ENCODE measurements around the gene OR6C70.
"Not testable (repeated sequence)": the region's sequence is repeated elsewhere in the genome, so short reads cannot be mapped to it uniquely, and the experiment has no call there.

OR6C70 gene

DNA sequence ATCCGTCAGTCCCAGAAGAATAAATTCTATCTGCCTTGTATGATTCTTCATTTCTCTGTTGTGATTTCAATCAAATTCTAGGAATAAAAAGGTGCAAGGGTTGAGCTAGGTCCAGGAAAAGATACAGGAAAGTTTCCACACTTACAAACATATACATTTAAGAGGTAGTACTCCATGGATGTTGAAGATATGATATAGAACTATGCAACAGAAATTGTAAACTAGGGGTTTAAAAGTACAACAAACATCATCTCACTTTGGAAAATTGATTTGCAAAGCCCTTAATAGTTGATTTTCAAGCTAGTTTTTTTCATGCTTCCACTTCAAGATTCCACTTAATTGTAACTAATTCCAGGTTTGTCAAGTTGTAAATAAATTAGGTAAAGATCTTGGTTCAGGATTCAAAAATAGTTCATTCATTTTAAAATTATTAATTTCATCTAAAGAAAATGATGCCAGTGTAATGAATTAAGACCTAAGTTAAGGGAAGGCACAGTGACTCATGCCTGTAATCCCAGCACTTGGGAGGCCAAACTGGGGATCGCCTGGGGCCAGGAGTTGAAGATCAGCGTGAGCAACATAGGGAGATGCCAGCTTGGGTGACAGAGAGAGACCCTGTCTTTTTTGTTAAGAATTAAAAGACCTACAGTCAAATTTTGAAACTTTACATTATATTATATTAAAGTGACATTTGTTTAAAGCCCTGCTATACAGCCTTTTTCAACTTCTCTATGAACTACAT, at the start of gene OR6C70:
Gene OR6C70 (minus strand): TSS at position 51 of the 742 bp plus-strand sequence. CDS start 0 bp downstream, at position 51.
- DNase-seq, result no peak

DNA sequence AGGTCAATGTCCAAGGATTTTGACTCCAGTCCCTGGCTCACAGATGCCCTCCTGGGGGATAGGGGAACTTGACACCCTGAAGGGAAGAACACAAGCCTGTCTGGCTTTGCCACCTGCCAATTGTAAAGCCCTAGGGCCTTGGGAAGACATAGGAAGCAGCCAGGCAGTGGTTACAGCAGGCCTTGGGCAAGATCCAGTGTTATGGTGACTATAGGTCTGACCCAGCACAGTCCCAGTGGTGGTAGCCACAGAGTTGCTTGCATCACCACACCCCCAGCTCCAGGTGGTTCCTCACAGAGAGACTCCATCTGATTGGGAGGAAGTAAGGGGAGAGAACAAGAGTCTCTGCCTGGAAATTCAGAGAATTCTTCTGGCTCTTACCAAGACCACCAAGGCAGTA, 46.5 kb upstream of the OR6C70 start:
- no peak for DNase-seq

DNA sequence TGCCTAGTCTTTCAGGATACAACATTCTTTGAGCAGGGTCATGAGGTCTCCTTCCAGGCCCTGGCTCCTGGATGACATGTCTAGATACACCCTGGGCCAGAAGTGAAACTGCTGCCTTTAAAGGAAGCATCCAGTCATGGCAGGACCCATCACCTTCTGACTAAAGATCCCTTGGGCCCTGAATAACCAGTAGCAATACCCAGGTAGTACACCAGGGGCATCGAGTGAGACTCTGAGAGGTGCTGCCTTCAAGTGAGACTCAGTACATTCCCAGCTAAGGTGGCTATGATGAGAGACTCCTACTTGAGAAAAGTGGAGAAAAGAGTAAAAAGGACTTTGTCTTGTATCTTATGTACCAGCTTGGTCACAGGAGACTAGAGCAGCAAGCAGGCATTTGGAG, 45.8 kb upstream of the OR6C70 start:
- no peak for DNase-seq

DNA sequence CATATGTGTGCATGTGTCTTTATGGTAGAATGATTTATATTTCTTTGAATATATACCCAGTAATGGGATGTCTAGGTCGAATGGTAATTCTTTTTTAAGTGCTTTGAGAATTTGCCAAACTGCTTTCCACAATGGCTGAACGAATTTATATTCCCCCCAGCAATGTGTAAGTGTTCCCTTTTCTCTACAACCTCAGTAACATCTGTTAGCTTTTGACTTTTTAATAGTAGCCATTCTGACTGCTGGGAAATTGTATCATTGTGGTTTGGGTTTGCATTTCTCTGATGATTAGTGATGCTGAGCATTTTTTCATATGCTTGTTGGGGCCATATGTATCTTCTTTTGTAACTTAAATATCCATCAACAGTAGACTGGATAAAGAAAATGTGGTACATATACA, 31.7 kb upstream of the OR6C70 start:
- no peak for DNase-seq

DNA sequence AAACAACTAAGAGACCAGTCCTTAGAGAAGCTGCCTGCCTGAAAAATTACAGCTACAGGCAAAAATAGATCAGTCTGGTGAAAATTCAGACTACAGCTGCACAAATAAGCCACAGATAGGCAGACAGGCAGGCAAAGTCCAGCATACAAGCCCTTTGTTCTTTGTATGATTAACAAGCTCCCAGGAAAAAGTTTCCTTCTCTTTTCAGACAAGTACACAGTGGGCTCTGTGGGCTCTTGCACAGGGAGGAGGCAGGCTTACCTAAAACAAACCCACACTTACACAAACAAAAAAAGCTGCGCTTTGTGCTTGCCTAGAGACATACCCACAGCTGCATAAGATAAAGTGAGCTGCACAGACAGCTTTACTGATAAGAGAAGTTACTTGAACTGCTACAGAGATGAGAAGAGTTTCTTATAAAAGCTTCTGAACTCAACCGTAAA, 29.9 kb upstream of the OR6C70 start:
- DNase-seq, result no peak

- DNase-seq, result no peak
Measured at GRCh38 chr12:55499231-55499630, 29.3 kb upstream of the OR6C70 start.

DNA sequence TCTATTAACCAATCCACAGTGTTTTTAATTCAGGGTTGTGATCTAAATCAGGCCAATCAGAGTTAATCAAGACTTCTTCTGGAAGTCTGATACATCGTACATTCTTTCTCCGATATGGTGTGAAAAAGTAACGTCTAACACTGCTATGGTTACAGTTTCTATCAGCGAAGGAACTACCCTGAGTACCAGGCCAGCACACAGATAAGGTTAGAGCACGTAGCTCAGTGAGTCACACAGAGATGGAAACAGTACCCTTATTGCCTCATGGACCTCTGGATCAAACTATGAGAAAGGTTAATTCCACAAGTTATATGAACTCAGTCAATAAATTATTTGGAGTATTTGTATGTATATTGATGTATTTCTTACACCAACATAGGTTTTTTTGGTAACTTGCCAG, 25.6 kb upstream of the OR6C70 start:
- DNase-seq, result no peak

DNA sequence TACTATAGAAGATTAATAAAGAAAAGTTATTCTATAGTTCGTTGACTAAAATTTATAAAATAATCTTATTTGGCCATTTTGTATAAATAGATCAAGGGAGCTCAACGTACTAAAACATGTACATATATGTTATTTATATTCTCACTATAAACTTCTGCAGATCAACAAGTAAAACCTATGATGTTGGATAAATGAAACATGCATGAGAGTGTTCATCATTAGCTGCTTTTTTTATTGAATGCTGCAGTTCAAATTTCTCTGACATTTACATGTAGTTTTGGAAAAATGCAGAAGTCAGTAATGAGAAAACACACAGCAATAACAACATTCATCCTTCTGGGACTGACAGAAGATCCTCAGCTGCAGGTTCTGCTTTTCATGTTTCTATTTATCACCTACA, 22.1 kb upstream of the OR6C70 start, which contains the start of gene OR6C68:
Gene OR6C68 (plus strand): TSS at position 301 of the 400 bp plus-strand sequence. CDS start 0 bp downstream, at position 301.
- DNase-seq, result no peak

DNA sequence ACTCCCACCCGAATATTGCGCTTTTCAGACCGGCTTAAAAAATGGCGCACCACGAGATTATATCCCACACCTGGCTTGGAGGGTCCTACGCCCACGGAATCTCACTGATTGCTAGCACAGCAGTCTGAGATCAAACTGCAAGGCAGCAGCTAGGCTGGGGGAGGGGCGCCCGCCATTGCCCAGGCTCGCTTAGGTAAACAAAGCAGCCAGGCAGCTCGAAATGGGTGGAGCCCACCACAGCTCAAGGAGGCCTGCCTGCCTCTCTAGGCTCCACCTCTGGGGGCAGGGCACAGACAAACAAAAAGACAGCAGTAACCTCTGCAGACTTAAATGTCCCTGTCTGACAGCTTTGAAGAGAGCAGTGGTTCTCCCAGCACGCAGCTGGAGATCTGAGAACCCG, 14.3 kb upstream of the OR6C70 start:
- DNase-seq, result not testable (repeated sequence)

- not testable (repeated sequence) for DNase-seq
Measured at GRCh38 chr12:55479136-55479535, 9.2 kb upstream of the OR6C70 start.

GRCh38 chr12:55472264-55472663, 2.3 kb upstream of the OR6C70 start:
- no peak for DNase-seq

DNA sequence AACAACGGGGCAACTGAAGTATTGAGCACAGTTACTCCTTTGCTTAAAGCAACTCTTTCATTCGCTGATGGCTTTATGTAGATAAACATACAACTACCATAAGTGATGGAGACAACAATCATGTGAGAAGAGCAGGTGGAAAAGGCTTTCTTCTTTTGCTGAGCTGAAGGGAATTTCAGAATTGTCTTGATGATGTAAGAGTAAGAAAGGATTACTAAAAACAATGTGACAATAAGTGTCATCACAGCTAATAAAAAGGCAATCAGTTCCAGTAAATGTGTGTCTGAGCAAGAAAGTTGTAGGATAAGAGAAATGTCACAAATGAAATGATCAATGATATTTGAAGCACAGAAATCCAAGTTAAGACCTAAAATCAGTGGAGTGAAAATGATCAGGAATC, 647 bp downstream of the OR6C70 start:
- no peak for DNase-seq

DNA sequence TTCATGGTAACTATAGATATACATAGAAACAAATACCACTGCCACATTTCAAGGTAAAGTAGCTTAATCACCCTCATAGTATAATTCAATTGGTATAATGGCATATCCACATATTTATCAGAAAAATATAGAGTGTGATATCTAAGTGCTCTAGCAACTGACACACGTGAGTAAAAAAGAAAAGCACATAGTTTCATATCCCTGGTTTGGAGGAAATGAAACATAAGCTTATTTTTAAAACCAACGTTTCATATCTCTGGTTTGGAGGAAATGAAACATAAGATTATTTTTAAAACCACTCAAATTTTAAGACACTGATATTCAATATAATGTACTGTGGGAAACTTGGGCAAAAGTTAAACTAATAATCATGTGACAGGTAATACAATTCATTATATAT, 2.1 kb downstream of the OR6C70 start:
- no peak for DNase-seq

- not testable (repeated sequence) for DNase-seq
Measured at GRCh38 chr12:55464926-55465325, 5.0 kb downstream of the OR6C70 start.

DNA sequence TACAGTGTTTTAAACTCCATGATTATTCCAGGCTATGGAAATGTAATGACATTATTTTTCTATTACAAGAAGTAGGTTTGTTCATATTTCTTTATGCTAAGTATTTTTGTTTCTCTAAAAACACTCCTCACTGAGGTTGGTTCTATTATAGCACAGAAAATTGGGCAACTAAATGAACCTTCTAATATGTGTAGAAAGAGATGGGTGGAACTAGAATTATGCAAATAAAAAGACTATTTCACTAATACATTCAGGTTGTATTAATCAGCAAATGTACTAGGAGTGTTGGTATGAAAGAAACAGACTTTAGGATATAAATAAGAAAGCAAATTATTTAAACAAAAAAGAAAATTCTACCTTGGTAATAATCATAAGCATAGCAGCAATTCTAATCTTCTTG, 21.1 kb downstream of the OR6C70 start:
- DNase-seq, result no peak

DNA sequence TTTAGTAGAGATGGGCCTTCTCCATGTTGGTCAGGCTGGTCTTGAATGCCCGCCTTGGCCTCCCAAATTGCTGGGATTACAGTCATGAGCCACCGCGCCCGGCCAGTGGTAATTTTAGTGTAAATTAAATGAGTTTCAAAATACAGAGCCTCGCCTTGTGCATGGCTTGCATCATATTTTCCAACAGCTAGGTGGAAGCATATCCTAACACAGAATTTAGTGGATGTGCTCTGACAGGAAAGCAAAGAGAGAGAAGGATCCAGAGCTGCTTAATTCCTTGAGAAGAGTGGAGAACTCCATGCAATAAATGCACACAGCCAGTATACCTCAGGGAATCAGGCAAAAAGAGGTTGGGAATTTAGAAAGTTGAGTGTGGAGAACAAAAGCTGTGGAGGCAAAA, 23.6 kb downstream of the OR6C70 start:
- DNase-seq, result no peak

DNA sequence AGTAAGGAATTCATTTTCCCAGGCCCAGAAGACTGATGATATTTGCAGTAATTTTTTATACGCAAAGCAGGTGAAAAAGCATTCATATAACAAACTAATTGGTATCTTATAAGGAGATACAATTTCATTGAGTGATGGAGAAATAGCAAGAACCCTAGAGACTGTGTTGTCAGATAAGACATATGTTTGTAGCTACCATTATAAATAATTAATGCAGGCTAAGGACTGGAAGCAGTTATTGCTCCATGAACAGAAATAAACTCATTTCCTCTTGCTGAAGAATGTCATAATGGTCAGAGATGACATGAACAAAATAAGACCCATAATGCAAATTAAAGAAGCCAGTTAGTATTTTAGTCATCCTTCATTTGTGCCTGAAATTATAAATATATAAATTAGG, 24.6 kb downstream of the OR6C70 start:
- DNase-seq, result no peak

- no peak for DNase-seq
Measured at GRCh38 chr12:55443776-55444175, 26.2 kb downstream of the OR6C70 start, which contains the start of gene OR6C2. OR6C2 (plus strand) TSS chr12:55444076; CDS start chr12:55452214, 8,138 bp downstream.

- not testable (repeated sequence) for DNase-seq
Measured at GRCh38 chr12:55441233-55441632, 28.7 kb downstream of the OR6C70 start.

DNA sequence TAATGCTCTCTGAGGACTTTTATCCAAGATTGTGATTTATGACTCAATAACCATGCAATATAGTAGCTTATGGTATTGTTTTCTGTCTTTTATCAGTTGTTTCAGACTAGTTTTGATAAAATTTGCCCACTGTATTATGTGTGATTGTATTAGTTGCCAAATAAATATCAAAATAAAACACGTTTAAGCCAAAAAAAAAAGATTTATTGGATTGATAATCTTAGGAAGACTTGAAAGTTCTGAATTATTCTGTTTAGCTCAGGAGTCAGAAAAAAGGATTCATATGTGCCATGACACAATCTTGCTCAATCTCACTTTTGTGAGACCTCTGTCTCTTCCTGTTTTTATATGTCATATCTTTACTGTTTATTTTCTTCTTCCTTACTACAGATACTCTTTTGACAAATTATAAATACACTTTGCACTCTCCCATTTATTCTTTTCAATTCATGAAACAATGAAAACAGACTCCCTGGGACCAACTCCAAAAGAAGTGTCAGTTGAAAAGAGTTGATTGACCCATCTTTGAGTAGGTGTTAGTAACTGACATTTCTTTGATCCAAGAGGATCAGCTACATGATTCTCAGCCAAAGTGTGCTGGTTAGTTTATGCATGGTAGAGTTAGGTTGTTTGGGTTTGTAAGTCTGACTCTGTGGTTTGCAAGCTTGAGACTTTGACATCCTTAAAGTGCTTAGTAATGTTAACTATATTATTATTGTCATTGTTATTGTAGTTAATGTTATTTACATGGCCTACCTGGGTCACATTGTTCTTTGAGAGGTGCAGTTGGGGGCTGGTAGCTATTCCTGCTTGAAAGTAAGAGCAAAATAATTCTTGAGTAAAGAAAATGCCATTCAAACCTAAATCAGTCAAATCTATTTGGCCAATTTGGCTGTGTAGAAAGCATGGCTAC, 41.4 kb downstream of the OR6C70 start:
- DNase-seq, result no peak

GRCh38 chr12:55425954-55426353, 44.0 kb downstream of the OR6C70 start, which contains the start of gene OR6C76:
OR6C76 (plus strand) TSS chr12:55426254; CDS start chr12:55426254, 0 bp downstream.
- no peak for DNase-seq

GRCh38 chr12:55420307-55420962, 49.5 kb downstream of the OR6C70 start:
- DNase-seq, result no peak
